DOHH2 (cell line): Measurements from ENCODE around the gene SPATA24.

Experiments
- H3F3A ChIP-seq: fragments of 200-600 bp; sonication (generic), shearing (Covaris generic); 2 replicates; pipeline ENCODE4 v1.6.0; 2016; ENCODE audit warnings: antibody characterized with exemption, mild to moderate bottlenecking; ENCODE audit not compliant: control insufficient read depth, insufficient read depth
- H3K27ac ChIP-seq: fragments of 200-600 bp; sonication (generic); 2 replicates; pipeline ENCODE4 v1.5.1; 2014; ENCODE audit warnings: low read depth, mild to moderate bottlenecking, low read length, moderate library complexity
- H3K27me3 ChIP-seq: fragments of 200-600 bp; sonication (generic); 2 replicates; pipeline ENCODE4 v1.6.1; 2014; ENCODE audit warnings: mild to moderate bottlenecking, low read length, mixed read lengths; ENCODE audit not compliant: control insufficient read depth
- H3K36me3 ChIP-seq: fragments of 200-600 bp; sonication (generic); 2 replicates; pipeline ENCODE4 v1.6.1; 2014; ENCODE audit warnings: mild to moderate bottlenecking, low read length, moderate library complexity, mixed read lengths; ENCODE audit not compliant: control insufficient read depth
- H3K4me1 ChIP-seq: fragments of 200-600 bp; sonication (generic); 2 replicates; pipeline ENCODE4 v1.6.1; 2014; ENCODE audit warnings: mild to moderate bottlenecking, low read length, mixed read lengths; ENCODE audit not compliant: control insufficient read depth
- H3K4me2 ChIP-seq: fragments of 200-600 bp; sonication (generic); 2 replicates; pipeline ENCODE4 v1.6.0; 2014; ENCODE audit warnings: mild to moderate bottlenecking, low read length, moderate library complexity
- H3K4me3 ChIP-seq: fragments of 200-600 bp; sonication (generic); 2 replicates; pipeline ENCODE4 v1.5.1; 2014; ENCODE audit warnings: mild to moderate bottlenecking, low read length, mixed read lengths
- H3K79me2 ChIP-seq: fragments of 200-600 bp; sonication (generic); 2 replicates; pipeline ENCODE4 v1.6.1; 2014; ENCODE audit warnings: mild to moderate bottlenecking, low read length, mixed read lengths; ENCODE audit not compliant: control insufficient read depth
- H3K9me2 ChIP-seq: fragments of 200-600 bp; sonication (generic); replicated peaks from 2 replicates; pipeline ENCODE4 v1.6.1; 2014; ENCODE audit warnings: mild to moderate bottlenecking, low read length, mixed read lengths; ENCODE audit not compliant: control insufficient read depth
- H3K9me3 ChIP-seq: fragments of 200-600 bp; sonication (generic); 2 replicates; pipeline ENCODE4 v1.6.1; 2014; ENCODE audit warnings: antibody characterized with exemption, low read length, mixed read lengths; ENCODE audit not compliant: control insufficient read depth, insufficient read depth
- H4K20me1 ChIP-seq: fragments of 200-600 bp; sonication (generic); 2 replicates; pipeline ENCODE4 v1.6.0; 2014; ENCODE audit warnings: low read depth, mild to moderate bottlenecking, antibody characterized with exemption, low read length, moderate library complexity; ENCODE audit not compliant: control insufficient read depth, insufficient read depth
- EZH2phosphoT487 ChIP-seq: fragments of 200-600 bp; sonication (generic); IDR thresholded peaks from 2 replicates; pipeline ENCODE4 v1.6.1; 2017; ENCODE audit warnings: borderline replicate concordance, mild to moderate bottlenecking, antibody characterized with exemption, low read length, moderate library complexity, mixed read lengths
- TF ChIP-seq, protein P1 (sequence below): fragments of 200-600 bp; sonication (generic); IDR thresholded peaks from one replicate; pipeline ENCODE4 v1.5.1; 2014; ENCODE audit warnings: antibody characterized with exemption, mild to moderate bottlenecking, low read depth, low read length; ENCODE audit not compliant: poor library complexity, severe bottlenecking

Gene SPATA24

DNA sequence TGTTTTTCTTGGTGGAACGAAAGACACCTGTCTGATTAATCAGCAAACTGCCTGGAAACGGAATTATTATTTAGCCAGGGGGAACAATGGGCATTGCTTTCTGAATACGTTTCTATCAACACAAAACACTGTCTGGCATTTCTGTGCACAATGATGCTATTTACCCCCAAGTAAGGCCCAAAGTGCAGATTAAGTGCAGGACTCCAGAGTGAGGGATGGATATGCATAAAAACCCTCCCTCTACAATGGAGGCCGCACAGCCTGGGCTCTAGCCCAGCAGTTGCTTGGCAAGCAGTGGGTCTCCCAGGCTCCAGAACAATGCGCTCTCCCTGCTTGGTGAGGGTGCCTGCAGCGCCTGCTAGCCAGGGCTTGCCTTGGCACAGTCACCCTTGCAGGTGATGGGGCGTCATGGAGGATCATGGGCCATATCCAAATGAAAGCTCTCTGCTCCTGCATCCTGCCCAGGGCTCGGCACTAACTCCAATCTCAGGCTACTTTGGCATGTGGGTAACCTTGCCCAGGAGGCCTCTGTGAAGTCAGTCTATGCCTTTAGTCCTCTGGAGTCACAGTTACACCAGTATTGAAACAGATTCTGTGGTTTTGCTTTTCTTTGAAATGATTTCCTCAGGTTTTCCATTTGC, 11.5 kb upstream of the SPATA24 start:
- Histone ChIP-seq H3K9me2 (no peaks in the 10 kb centered on the region), H4K20me1 (no peaks in the 10 kb centered on the region), H3K4me2 (no peak overlapping the region), H3K9me3 (no peaks in the 10 kb centered on the region), H3K4me3 (no peak overlapping the region), H3K27me3 (no peaks in the 10 kb centered on the region), H3K36me3 (no peaks in the 10 kb centered on the region), H3K4me1 (no peaks in the 10 kb centered on the region), H3K79me2 (no peaks in the 10 kb centered on the region), H3K27ac (no peak overlapping the region), H3F3A (no peaks in the 10 kb centered on the region)
- TF ChIP-seq EZH2phosphoT487: no peak
- TF ChIP-seq, protein P1, sequence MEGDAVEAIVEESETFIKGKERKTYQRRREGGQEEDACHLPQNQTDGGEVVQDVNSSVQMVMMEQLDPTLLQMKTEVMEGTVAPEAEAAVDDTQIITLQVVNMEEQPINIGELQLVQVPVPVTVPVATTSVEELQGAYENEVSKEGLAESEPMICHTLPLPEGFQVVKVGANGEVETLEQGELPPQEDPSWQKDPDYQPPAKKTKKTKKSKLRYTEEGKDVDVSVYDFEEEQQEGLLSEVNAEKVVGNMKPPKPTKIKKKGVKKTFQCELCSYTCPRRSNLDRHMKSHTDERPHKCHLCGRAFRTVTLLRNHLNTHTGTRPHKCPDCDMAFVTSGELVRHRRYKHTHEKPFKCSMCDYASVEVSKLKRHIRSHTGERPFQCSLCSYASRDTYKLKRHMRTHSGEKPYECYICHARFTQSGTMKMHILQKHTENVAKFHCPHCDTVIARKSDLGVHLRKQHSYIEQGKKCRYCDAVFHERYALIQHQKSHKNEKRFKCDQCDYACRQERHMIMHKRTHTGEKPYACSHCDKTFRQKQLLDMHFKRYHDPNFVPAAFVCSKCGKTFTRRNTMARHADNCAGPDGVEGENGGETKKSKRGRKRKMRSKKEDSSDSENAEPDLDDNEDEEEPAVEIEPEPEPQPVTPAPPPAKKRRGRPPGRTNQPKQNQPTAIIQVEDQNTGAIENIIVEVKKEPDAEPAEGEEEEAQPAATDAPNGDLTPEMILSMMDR: no peak

DNA sequence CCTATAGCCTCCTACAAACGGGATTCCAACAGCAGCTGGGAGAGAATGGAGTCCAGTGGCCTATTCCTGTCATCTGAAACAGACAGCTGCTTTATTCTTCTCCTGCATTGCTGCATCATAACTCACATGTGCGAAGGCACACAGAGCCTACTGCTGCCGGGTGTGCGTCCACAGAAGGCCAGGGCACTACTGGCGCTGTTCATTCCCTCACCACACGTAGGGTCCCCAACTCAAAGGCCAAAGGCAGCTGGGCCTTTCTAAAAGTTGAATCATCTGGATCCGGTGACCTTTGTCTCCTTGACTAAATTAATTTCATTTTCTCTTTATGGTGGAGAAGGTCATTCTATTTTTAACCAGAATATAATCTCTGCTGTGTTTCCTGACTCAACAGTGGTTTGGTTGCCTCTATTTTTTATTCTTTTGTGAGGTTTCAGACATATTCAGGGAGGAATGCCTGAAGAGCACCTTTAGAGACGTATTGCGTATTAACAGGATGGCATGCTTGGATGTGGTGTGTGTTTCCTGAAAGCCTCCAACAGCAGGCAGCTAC, 10.8 kb upstream of the SPATA24 start:
- TF ChIP-seq, protein P1: no peak
- TF ChIP-seq EZH2phosphoT487: no peak
- Histone ChIP-seq H4K20me1 (no peaks in the 10 kb centered on the region), H3K4me1 (no peaks in the 10 kb centered on the region), H3K4me2 (no peak overlapping the region), H3K36me3 (no peaks in the 10 kb centered on the region), H3F3A (no peaks in the 10 kb centered on the region), H3K9me2 (no peaks in the 10 kb centered on the region), H3K4me3 (no peak overlapping the region), H3K79me2 (no peaks in the 10 kb centered on the region), H3K27me3 (no peaks in the 10 kb centered on the region), H3K27ac (no peak overlapping the region), H3K9me3 (no peaks in the 10 kb centered on the region)

DNA sequence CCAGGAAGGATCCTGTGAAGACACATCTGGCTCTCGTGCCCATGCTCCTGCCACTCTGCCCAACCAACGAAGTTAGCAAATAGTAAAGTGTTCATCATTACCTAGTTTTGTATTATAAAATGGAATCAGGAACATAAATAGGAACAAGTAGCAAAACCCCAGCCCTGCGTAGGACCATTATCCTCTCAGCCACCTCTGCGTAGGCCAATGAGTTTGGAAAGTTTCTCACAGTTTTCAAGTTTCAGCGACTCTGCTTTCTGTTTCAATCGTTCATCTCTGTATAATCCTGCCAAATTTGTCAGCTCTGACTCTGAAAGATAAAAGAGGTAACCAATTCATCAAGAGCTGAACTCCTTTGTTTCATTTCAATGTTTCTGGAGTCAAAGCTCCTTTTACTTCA, 10.1 kb upstream of the SPATA24 start:
- Histone ChIP-seq H3F3A (no peaks in the 10 kb centered on the region), H3K9me3 (no peaks in the 10 kb centered on the region), H3K4me3 (no peak overlapping the region), H4K20me1 (no peaks in the 10 kb centered on the region), H3K4me2 (no peak overlapping the region), H3K9me2 (no peaks in the 10 kb centered on the region), H3K27ac (no peak overlapping the region), H3K4me1 (no peaks in the 10 kb centered on the region), H3K27me3 (no peaks in the 10 kb centered on the region), H3K36me3 (no peaks in the 10 kb centered on the region), H3K79me2 (no peaks in the 10 kb centered on the region)
- TF ChIP-seq EZH2phosphoT487: no peak
- TF ChIP-seq, protein P1: no peak
